ENCODE data around the gene CADPS. TPM values are rescaled to one million over a fixed set of nuclear protein-coding genes. Genes with fewer than 3 reads are reported as not detected.

Gene CADPS
- total and polyA plus RNA-seq, 4 donors = 0.13 to 3.6 (median 0.49) TPM

DNA sequence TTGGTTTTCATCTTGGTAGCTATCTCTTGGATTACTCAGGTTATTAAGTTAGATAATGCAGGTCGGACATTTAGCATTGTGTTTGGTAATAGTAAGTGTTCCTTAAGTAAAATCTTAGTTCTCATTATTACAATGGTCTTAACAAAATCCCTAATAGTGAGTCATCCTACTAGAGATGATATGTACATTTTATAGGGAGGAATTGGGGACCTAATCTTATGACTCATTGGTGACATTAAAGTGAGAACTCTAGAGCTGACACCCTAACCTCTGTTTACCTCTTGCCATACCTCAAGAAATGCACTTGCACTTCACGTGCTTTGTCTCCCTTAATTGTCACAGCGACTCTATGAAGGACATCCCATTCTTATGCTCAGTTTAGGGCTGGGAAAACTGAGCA lies 174.9 kb downstream of the CADPS start:
- WGBS, 2 donors = 80 to 92% methylated on average over 3 of the region's 3 CpGs
- Histone ChIP-seq H3K9ac (ENCODE audit: insufficient read depth in 1 of 2, low read length in 2 of 2) (no peak overlapping the region), H3K4me1 (ENCODE audit: control insufficient read depth in 5 of 5, insufficient read depth in 5 of 5, low read length in 5 of 5) (no peaks in the 10 kb centered on the region), H3K9me3 (ENCODE audit: control insufficient read depth in 4 of 4, insufficient read depth in 3 of 4, low read length in 3 of 4) (no peaks in the 10 kb centered on the region), H3K27me3 (ENCODE audit: control insufficient read depth in 3 of 3, insufficient read depth in 3 of 3, low read length in 2 of 3) (no peaks in the 10 kb centered on the region), H3K36me3 (ENCODE audit: control insufficient read depth in 4 of 4, insufficient read depth in 4 of 4, low read length in 4 of 4) (no peaks in the 10 kb centered on the region), H3K4me3 (no peak overlapping the region), H3K27ac (ENCODE audit: low read depth in 1 of 2, low read length in 1 of 2) (no peak overlapping the region)
- DNase-seq (no peak), ATAC-seq (ENCODE audit: insufficient read depth, low FRiP score) (no peak)
- TF ChIP-seq, protein P1, sequence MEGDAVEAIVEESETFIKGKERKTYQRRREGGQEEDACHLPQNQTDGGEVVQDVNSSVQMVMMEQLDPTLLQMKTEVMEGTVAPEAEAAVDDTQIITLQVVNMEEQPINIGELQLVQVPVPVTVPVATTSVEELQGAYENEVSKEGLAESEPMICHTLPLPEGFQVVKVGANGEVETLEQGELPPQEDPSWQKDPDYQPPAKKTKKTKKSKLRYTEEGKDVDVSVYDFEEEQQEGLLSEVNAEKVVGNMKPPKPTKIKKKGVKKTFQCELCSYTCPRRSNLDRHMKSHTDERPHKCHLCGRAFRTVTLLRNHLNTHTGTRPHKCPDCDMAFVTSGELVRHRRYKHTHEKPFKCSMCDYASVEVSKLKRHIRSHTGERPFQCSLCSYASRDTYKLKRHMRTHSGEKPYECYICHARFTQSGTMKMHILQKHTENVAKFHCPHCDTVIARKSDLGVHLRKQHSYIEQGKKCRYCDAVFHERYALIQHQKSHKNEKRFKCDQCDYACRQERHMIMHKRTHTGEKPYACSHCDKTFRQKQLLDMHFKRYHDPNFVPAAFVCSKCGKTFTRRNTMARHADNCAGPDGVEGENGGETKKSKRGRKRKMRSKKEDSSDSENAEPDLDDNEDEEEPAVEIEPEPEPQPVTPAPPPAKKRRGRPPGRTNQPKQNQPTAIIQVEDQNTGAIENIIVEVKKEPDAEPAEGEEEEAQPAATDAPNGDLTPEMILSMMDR (IDR thresholded peaks at IDR 0.05; ENCODE audit: control extremely low read depth, extremely low read depth) = no peak

DNA sequence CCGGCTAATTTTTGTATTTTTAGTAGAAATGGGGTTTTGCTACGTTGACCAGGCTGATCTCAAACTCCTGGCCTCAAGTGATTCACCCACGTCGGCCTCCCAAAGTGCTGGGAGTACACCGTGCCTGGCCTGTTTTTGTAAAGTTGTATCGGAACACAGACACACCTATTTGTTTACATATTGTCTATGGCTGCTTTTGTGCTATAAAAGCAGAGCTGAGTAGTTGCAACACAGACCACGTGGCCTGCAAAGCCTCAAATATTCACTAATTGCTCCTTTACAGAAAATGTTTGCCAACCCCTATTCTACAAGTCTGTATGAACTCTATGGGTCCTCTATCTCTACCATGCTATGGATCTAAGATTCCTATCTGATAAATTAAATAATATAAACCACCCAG lies 175.5 kb downstream of the CADPS start:
- Histone ChIP-seq H3K36me3 (ENCODE audit: control insufficient read depth in 4 of 4, insufficient read depth in 4 of 4, low read length in 4 of 4) (no peaks in the 10 kb centered on the region), H3K9me3 (ENCODE audit: control insufficient read depth in 4 of 4, insufficient read depth in 3 of 4, low read length in 3 of 4) (no peaks in the 10 kb centered on the region), H3K4me1 (ENCODE audit: control insufficient read depth in 5 of 5, insufficient read depth in 5 of 5, low read length in 5 of 5) (no peaks in the 10 kb centered on the region), H3K27ac (ENCODE audit: low read depth in 1 of 2, low read length in 1 of 2) (no peak overlapping the region), H3K27me3 (ENCODE audit: control insufficient read depth in 3 of 3, insufficient read depth in 3 of 3, low read length in 2 of 3) (no peaks in the 10 kb centered on the region), H3K9ac (ENCODE audit: insufficient read depth in 1 of 2, low read length in 2 of 2) (no peak overlapping the region), H3K4me3 (no peak overlapping the region)
- WGBS, 2 donors = 72 to 73% methylated on average over 7 of the region's 7 CpGs
- DNase-seq (no peak), ATAC-seq (ENCODE audit: insufficient read depth, low FRiP score) (no peak)
- TF ChIP-seq, protein P1 (IDR thresholded peaks at IDR 0.05; ENCODE audit: control extremely low read depth, extremely low read depth) = no peak

DNA sequence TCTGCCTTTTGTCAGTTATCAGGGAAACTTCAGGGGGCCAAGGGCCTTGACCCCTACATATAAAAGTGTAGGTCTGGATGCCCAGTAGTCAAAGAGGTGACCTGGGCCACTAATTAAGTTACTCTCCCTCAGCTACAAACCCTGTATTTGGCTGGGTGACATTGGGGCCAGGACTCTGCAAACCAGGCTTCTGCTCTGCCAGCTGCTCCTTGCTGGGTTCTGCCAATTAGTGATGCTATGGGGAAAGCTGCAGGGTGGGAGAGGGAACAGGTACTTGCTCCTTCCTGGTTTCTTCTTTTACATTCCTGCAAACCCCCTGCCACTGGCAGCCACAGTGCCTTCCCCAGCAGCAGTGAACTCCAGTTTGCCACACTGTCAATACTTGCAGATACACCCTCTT lies 179.2 kb downstream of the CADPS start:
- Histone ChIP-seq H3K36me3 (ENCODE audit: control insufficient read depth in 4 of 4, insufficient read depth in 4 of 4, low read length in 4 of 4) (no peaks in the 10 kb centered on the region), H3K4me3 (no peak overlapping the region), H3K4me1 (ENCODE audit: control insufficient read depth in 5 of 5, insufficient read depth in 5 of 5, low read length in 5 of 5) (no peaks in the 10 kb centered on the region), H3K27ac (ENCODE audit: low read depth in 1 of 2, low read length in 1 of 2) (no peak overlapping the region), H3K9ac (ENCODE audit: insufficient read depth in 1 of 2, low read length in 2 of 2) (no peak overlapping the region), H3K9me3 (ENCODE audit: control insufficient read depth in 4 of 4, insufficient read depth in 3 of 4, low read length in 3 of 4) (no peaks in the 10 kb centered on the region), H3K27me3 (ENCODE audit: control insufficient read depth in 3 of 3, insufficient read depth in 3 of 3, low read length in 2 of 3) (peaks cover 0 to 10% (median 0%) of the 10 kb centered on the region in 3 donors)
- ATAC-seq (ENCODE audit: insufficient read depth, low FRiP score) (no peak), DNase-seq (no peak)
- TF ChIP-seq, protein P1 (IDR thresholded peaks at IDR 0.05; ENCODE audit: control extremely low read depth, extremely low read depth) = no peak

DNA sequence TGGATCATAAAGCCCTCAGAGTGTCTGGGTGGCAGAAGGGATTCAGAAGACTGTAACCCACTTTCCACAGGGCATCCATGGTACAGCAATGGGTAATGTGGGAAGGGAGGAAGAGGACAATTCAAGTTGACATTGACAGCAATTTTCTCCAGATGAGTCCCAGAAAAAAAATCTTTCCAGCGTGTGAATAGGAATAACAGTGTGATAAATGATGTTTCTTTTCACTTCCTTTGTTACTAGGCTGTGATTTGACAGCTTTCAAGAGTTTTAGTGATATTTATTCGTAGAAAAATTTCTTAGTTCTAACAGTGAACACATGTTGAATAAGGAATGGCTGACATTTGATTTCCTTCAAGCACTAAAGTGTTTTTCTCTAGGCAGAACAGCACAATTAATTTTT lies 186.4 kb downstream of the CADPS start:
- no peak for DNase-seq
- 47 to 67% methylated on average over 2 of the region's 2 CpGs for WGBS, 2 donors
- TF ChIP-seq, protein P1 (IDR thresholded peaks at IDR 0.05; ENCODE audit: control extremely low read depth, extremely low read depth) = no peak

More for the DNA sequence above, 186.4 kb downstream of the CADPS start:
- Histone ChIP-seq H3K9ac (ENCODE audit: insufficient read depth in 1 of 2, low read length in 2 of 2) (no peak overlapping the region), H3K4me3 (no peak overlapping the region), H3K4me1 (ENCODE audit: control insufficient read depth in 5 of 5, insufficient read depth in 5 of 5, low read length in 5 of 5) (no peaks in the 10 kb centered on the region), H3K9me3 (ENCODE audit: control insufficient read depth in 4 of 4, insufficient read depth in 3 of 4, low read length in 3 of 4) (no peaks in the 10 kb centered on the region), H3K36me3 (ENCODE audit: control insufficient read depth in 4 of 4, insufficient read depth in 4 of 4, low read length in 4 of 4) (no peaks in the 10 kb centered on the region), H3K27ac (ENCODE audit: low read depth in 1 of 2, low read length in 1 of 2) (no peak overlapping the region), H3K27me3 (ENCODE audit: control insufficient read depth in 3 of 3, insufficient read depth in 3 of 3, low read length in 2 of 3) (peaks cover 0 to 33% (median 4%) of the 10 kb centered on the region in 3 donors)
- no peak for ATAC-seq (ENCODE audit: insufficient read depth, low FRiP score)

Data from lung (tissue), 12 donors.